MM.1S (cell line): ENCODE measurements around the gene PGF.

Experiments
- EZH2 ChIP-seq: fragments of 300-600 bp; sonication (generic); optimal IDR thresholded peaks from 2 replicates; pipeline ENCODE3; 2017; ENCODE audit warnings: low read depth, mild to moderate bottlenecking, antibody characterized with exemption, low read length, mixed read lengths
- EZH2phosphoT487 ChIP-seq: fragments of 300-600 bp; sonication (generic); IDR thresholded peaks from 2 replicates; pipeline ENCODE4 v1.6.1; 2018; ENCODE audit warnings: antibody characterized with exemption, low read length
- TF ChIP-seq, protein P1 (sequence below): fragments of 300-600 bp; sonication (generic); IDR thresholded peaks from 2 replicates; pipeline ENCODE4 v1.5.1; 2016; ENCODE audit warnings: antibody characterized with exemption, low read length, mixed read lengths

DNA sequence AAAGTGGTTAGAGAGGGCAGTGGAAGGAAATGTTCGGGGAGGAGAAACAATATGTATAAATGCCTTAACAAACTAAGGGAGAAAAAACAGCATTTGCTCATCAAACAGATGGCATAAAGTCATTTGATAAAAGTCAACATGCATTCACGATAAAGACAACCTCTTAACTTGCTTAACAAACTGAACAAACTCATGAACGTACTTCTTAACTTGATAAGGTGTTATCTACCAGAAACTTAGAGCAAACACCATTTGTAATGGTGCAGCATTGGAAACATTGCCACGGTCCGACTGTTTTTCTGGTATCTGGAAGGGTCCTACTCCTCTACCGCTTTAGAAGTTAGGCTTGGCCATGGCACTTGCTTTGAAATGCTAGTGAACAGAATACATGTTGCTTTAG lies 28.2 kb downstream of the PGF start:
- TF ChIP-seq, protein P1, sequence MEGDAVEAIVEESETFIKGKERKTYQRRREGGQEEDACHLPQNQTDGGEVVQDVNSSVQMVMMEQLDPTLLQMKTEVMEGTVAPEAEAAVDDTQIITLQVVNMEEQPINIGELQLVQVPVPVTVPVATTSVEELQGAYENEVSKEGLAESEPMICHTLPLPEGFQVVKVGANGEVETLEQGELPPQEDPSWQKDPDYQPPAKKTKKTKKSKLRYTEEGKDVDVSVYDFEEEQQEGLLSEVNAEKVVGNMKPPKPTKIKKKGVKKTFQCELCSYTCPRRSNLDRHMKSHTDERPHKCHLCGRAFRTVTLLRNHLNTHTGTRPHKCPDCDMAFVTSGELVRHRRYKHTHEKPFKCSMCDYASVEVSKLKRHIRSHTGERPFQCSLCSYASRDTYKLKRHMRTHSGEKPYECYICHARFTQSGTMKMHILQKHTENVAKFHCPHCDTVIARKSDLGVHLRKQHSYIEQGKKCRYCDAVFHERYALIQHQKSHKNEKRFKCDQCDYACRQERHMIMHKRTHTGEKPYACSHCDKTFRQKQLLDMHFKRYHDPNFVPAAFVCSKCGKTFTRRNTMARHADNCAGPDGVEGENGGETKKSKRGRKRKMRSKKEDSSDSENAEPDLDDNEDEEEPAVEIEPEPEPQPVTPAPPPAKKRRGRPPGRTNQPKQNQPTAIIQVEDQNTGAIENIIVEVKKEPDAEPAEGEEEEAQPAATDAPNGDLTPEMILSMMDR = no peak
- TF ChIP-seq EZH2 = no peak
- TF ChIP-seq EZH2phosphoT487 = no peak
